IMR-90 (cell line): Measurements from ENCODE around the gene COL13A1. TPM values are rescaled to one million over a fixed set of nuclear protein-coding genes. Genes with fewer than 3 reads are reported as not detected.

Source experiments
- ATAC-seq: fragments of 200-7000 bp; cut with Tn5 transposase; 2 replicates; pipeline ENCODE4 v1.9.1; 2020; ENCODE audit warnings: low read depth, mild to moderate bottlenecking, moderate library complexity
- BruUV-seq: library from RNA; stranded (reverse); fragments of 400-500 nt; replicated peaks from 2 replicates; lab custom pipeline; 2021; lab: Mats Ljungman, UMichigan
- CTCF ChIA-PET: fragments of 300-600 bp; formaldehyde crosslinking; extraction: SDS; loops from one replicate; lab custom pipeline; 2021; ENCODE audit warnings: antibody characterized with exemption; lab: Yijun Ruan, JAX
- POLR2A ChIA-PET: fragments of 300-600 bp; sonication (Branson Sonifier 250); formaldehyde crosslinking; loops from one replicate; lab custom pipeline; 2022; ENCODE audit warnings: antibody characterized with exemption; ENCODE audit not compliant: unreplicated experiment; lab: Charles Lee
- DNase-seq: peaks from one replicate; pipeline ENCODE4 v3.0.0; 2013
- H2AFZ ChIP-seq: replicated peaks from 2 replicates; pipeline ENCODE3; 2013; ENCODE audit warnings: low read length, mild to moderate bottlenecking; ENCODE audit not compliant: poor library complexity
- H2AK5ac ChIP-seq: 2 replicates; pipeline ENCODE4 v1.6.1; 2013; ENCODE audit warnings: low read depth, low read length, inconsistent platforms
- H2AK9ac ChIP-seq: replicated peaks from 2 replicates; pipeline ENCODE3; 2013; ENCODE audit warnings: mild to moderate bottlenecking, low read depth, low read length, moderate library complexity; ENCODE audit not compliant: poor library complexity
- H2BK120ac ChIP-seq: 2 replicates; pipeline ENCODE4 v1.6.1; 2013; ENCODE audit warnings: low read depth, low read length, inconsistent platforms
- H2BK15ac ChIP-seq: 3 replicates; pipeline ENCODE4 v1.6.1; 2013; ENCODE audit warnings: low read depth, low read length, inconsistent platforms
- H2BK20ac ChIP-seq: 2 replicates; pipeline ENCODE4 v1.6.1; 2013; ENCODE audit warnings: low read depth, mild to moderate bottlenecking, inconsistent platforms, low read length, moderate library complexity
- H2BK5ac ChIP-seq: 2 replicates; pipeline ENCODE4 v1.6.1; 2013; ENCODE audit warnings: mild to moderate bottlenecking, low read depth, low read length, inconsistent platforms; ENCODE audit not compliant: poor library complexity, severe bottlenecking
- H3K14ac ChIP-seq: replicated peaks from 2 replicates; pipeline ENCODE4 v1.6.1; 2013; ENCODE audit warnings: low read depth, low read length, inconsistent platforms
- H3K18ac ChIP-seq: 2 replicates; pipeline ENCODE4 v1.6.1; 2013; ENCODE audit warnings: low read depth, low read length, control low read depth
- H3K23ac ChIP-seq: 2 replicates; pipeline ENCODE4 v1.6.1; 2013; ENCODE audit warnings: low read depth, low read length, inconsistent platforms
- H3K27ac ChIP-seq: 2 replicates; pipeline ENCODE4 v1.5.1; 2013; ENCODE audit warnings: mild to moderate bottlenecking, control low read depth, low read length; ENCODE audit not compliant: insufficient read depth
- H3K27me3 ChIP-seq: 2 replicates; pipeline ENCODE4 v1.6.1; 2013; ENCODE audit warnings: low read length; ENCODE audit not compliant: control insufficient read depth, insufficient read depth
- H3K36me3 ChIP-seq: 2 replicates; pipeline ENCODE4 v1.6.1; 2013; ENCODE audit warnings: low read length, mixed read lengths; ENCODE audit not compliant: control insufficient read depth, insufficient read depth
- H3K4ac ChIP-seq: 2 replicates; pipeline ENCODE4 v1.6.1; 2013; ENCODE audit warnings: low read depth, low read length, inconsistent platforms
- H3K4me1 ChIP-seq: 2 replicates; pipeline ENCODE4 v1.6.1; 2013; ENCODE audit warnings: low read length, mixed read lengths; ENCODE audit not compliant: control insufficient read depth, insufficient read depth
- H3K4me2 ChIP-seq: 2 replicates; pipeline ENCODE4 v1.6.1; 2013; ENCODE audit warnings: low read depth, mild to moderate bottlenecking, control low read depth, low read length, moderate library complexity
- H3K4me3 ChIP-seq: 2 replicates; pipeline ENCODE4 v1.5.1; 2013; ENCODE audit warnings: low read depth, mild to moderate bottlenecking, control low read depth, low read length, moderate library complexity; ENCODE audit not compliant: insufficient read depth
- H3K56ac ChIP-seq: 2 replicates; pipeline ENCODE4 v1.6.1; 2013; ENCODE audit warnings: low read length, inconsistent platforms; ENCODE audit not compliant: insufficient read depth; ENCODE audit errors: extremely low read depth
- H3K79me1 ChIP-seq, 2 experiments: 2 replicates each; pipeline ENCODE4 v1.6.1; 2013; ENCODE audit warnings: low read length in 2 of 2, inconsistent platforms in 1 of 2, low read depth in 1 of 2
- H3K9ac ChIP-seq: 2 replicates; pipeline ENCODE4 v1.6.1; 2013; ENCODE audit warnings: low read depth, low read length, control low read depth
- H3K9me1 ChIP-seq: 2 replicates; pipeline ENCODE4 v1.6.1; 2013; ENCODE audit warnings: low read length, inconsistent platforms; ENCODE audit not compliant: insufficient read depth
- H3K9me3 ChIP-seq: 2 replicates; pipeline ENCODE4 v1.6.1; 2013; ENCODE audit warnings: low read length; ENCODE audit not compliant: control insufficient read depth, insufficient read depth
- H4K20me1 ChIP-seq: 2 replicates; pipeline ENCODE4 v1.6.1; 2013; ENCODE audit warnings: low read length, inconsistent platforms; ENCODE audit not compliant: insufficient read depth
- H4K5ac ChIP-seq: 2 replicates; pipeline ENCODE4 v1.6.1; 2013; ENCODE audit warnings: mild to moderate bottlenecking, low read depth, low read length, control low read depth
- H4K8ac ChIP-seq, 2 experiments: 2 replicates each; pipeline ENCODE4 v1.6.1; 2013; ENCODE audit warnings: low read depth in 2 of 2, low read length in 2 of 2, control low read depth in 1 of 2, inconsistent platforms in 1 of 2
- H4K91ac ChIP-seq: 2 replicates; pipeline ENCODE4 v1.6.1; 2013; ENCODE audit warnings: low read depth, low read length, inconsistent platforms; ENCODE audit not compliant: insufficient read depth
- FOS ChIP-seq: fragments of 150-350 bp; IDR thresholded peaks from 2 replicates; pipeline ENCODE4 v1.6.1; 2016; ENCODE audit warnings: low read depth, low read length
- RFX5 ChIP-seq: IDR thresholded peaks from 2 replicates; pipeline ENCODE4 v1.8.0; 2012; ENCODE audit warnings: low read depth, mild to moderate bottlenecking, low read length, moderate library complexity
- WGBS, 2 experiments: methylation state at CpG; one replicate each; pipeline versions ENCODE4 v1.1.5 to v1.1.7; 2013; ENCODE audit warnings: missing lambda C conversion rate in 2 of 2; ENCODE audit not compliant: insufficient read length in 1 of 2; ENCODE audit errors: extremely low coverage in 2 of 2; 5-methylcytosine and 5-hydroxymethylcytosine counted together
- dilution Hi-C: fragments of 300-500 bp; cut with HindIII; formaldehyde crosslinking; loops from one replicate; pipeline ENCODE4 v1.14.3; 2018; ENCODE audit warnings: low sequenced_read_pairs; ENCODE audit not compliant: unreplicated experiment
- in situ Hi-C: fragments of 300-500 bp; cut with MboI; formaldehyde crosslinking; loops from 3 replicates; pipeline ENCODE4 v1.14.3; 2019; ENCODE audit warnings: low sequenced_read_pairs, inconsistent platforms, mixed read lengths
- intact Hi-C: fragments of 100-400 bp; cut with micrococcal nuclease; formaldehyde crosslinking; loops from 2 replicates; pipeline ENCODE4 v1.10.0; 2022
- polyA plus RNA-seq, 3 experiments: library from polyadenylated mRNA; depleted of rRNA; stranded (reverse); fragments of >200 nt; gene quantifications; 2 replicates each; pipeline ENCODE4 v1.2.3, GENCODE V29; 2012; ENCODE audit warnings: low replicate concordance in 1 of 3
- total RNA-seq: library from RNA; depleted of rRNA; stranded (reverse); fragments of >200 nt; gene quantifications from 2 replicates; pipeline ENCODE4 v1.2.3, GENCODE V29; 2012

Gene COL13A1
- total and polyA plus RNA-seq, 2 of the 4 experiments (the other 2 are of a cell fraction) = 12.2 to 31.3 TPM

DNA sequence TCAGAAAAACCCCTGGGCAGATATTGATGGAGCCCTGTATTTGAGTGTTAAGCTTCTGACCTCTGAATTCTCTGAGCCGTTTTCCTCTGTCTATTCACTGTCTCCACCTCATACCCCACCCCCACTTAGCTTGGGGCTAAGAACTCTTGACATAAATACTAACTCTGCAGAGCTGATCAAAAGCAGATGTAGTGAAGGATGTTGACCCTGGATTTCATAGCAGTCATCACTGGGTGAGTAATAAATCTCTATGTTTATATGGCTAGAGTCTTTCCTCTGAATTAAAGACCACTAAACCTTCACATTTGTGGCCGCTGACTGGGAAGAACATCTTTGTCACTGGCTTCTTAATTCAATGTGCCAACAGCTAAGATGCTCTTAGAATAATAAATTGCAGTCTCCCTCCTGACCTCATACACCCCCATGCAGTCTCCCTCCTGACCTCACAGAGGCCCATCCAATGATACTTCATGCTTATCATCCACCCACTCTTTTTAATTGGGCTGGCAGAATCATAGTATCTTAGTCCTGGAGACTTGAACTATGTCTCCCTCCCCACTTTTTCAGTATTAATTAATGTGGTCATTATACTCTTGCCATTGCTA, 172.9 kb downstream of the COL13A1 start:
- no peak overlapping the region for H2BK20ac ChIP-seq
- ATAC-seq = peak; percentile 84
- H2BK15ac ChIP-seq = no peak overlapping the region
- peak; percentile 91 for DNase-seq
- no peak overlapping the region for H3K4ac ChIP-seq
- ChIA-PET CTCF (interaction anchor here (1.1 to 1.7 kb wide), 3 partner anchors 9 to 134 kb away, joined by 3 to 8 read pairs (median 4); no protein-coding TSS in a partner anchor), POLR2A (no interaction called here)
- no peak overlapping the region for H4K5ac ChIP-seq
- no TSS peak for BruUV-seq
- H2AK5ac ChIP-seq = no peak overlapping the region
- H3K79me1 ChIP-seq = no peaks in the 10 kb centered on the region
- no peak overlapping the region for H4K8ac ChIP-seq
- H3K23ac ChIP-seq = no peak overlapping the region
- dilution Hi-C loops = no loop called here
- H3K4me3 ChIP-seq = no peak overlapping the region
- no peak overlapping the region for H3K14ac ChIP-seq
- no CpG with 5 or more reads among the region's 2 CpGs for WGBS, 2 experiments
- no peak overlapping the region for H3K4me2 ChIP-seq
- H3K56ac ChIP-seq = no peak overlapping the region
- H2AK9ac ChIP-seq = no peak overlapping the region
- peaks cover 5% of the 10 kb centered on the region for H3K4me1 ChIP-seq
- H2BK120ac ChIP-seq = no peak overlapping the region
- H3K18ac ChIP-seq = no peak overlapping the region
- TF ChIP-seq RFX5 = no peak
- TF ChIP-seq FOS = peak; percentile 26; the same call in 1 of the 2 replicates
- H3K9me3 ChIP-seq = peaks cover 6% of the 10 kb centered on the region
- in situ Hi-C loops = no loop called here
- H2BK5ac ChIP-seq = no peak overlapping the region
- H4K20me1 ChIP-seq = peaks cover 6% of the 10 kb centered on the region; the same call in 1 of the 2 replicates
- no peak overlapping the region for H3K27ac ChIP-seq
- intact Hi-C loops = loop anchor here (5.0 to 10.0 kb wide), 2 partner anchors 78 to 170 kb away; partner anchors contain the start of genes MACROH2A2 and TYSND1
- H3K9ac ChIP-seq = no peak overlapping the region
- H3K27me3 ChIP-seq = peaks cover 10% of the 10 kb centered on the region; the same call in 1 of the 2 replicates
- H3K36me3 ChIP-seq = no peaks in the 10 kb centered on the region
- no peak overlapping the region for H4K91ac ChIP-seq
- no peak overlapping the region for H2AFZ ChIP-seq
- peaks cover 4% of the 10 kb centered on the region for H3K9me1 ChIP-seq
